Cerebellar cortex (tissue), 1 donor: ENCODE data around the gene SWI5.
"Not testable (repeated sequence)": the region's sequence is repeated elsewhere in the genome, so short reads cannot be mapped to it uniquely, and the experiment has no call there.

Experiments
- DNase-seq: peaks from one replicate; pipeline ENCODE4 v3.0.0-alpha.2; 2015; ENCODE audit warnings: low spot score

Gene SWI5

DNA sequence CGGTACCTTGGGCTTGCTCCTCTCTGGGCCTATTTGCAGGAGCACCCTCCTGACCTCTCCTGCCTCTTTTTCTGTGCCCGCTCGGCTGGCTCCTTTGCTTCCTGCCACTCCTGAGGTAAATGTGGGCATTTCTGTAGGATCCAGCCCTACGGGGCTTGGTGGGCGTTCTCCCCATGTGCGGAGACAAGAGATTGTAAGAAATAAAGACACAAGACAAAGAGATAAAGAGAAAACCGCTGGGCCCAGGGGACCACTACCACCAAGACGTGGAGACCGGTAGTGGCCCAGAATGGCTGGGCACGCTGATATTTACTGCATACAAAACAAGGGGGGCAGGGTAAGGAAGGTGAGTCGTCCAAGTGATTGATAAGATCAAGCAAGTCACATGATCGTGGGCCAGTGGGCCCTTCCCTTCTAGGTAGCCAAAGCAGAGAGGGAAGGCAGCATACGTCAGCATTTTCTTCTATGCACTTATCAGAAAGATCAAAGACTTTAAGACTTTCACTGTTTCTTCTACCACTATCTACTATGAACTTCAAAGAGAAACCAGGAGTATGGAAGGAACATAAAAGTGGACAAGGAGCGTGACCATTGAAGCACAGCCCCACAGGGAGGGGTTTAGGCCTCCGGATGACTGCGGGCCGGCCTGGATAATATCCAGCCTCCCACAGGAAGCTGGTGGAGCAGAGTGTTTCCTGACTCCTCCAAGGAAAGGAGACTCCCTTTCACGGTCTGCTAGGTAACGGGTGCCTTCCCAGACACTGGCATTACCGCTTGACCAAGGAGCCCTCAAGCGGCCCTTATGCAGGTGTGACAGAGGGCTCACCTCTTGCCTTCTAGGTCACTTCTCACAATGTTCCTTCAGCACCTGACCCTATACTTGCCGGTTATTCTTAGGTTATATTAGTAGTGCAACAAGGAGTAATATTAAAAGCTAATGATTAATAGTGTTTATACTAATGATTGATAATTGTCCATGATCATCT, 3.3 kb downstream of the SWI5 start:
- DNase-seq = not testable (repeated sequence)

DNA sequence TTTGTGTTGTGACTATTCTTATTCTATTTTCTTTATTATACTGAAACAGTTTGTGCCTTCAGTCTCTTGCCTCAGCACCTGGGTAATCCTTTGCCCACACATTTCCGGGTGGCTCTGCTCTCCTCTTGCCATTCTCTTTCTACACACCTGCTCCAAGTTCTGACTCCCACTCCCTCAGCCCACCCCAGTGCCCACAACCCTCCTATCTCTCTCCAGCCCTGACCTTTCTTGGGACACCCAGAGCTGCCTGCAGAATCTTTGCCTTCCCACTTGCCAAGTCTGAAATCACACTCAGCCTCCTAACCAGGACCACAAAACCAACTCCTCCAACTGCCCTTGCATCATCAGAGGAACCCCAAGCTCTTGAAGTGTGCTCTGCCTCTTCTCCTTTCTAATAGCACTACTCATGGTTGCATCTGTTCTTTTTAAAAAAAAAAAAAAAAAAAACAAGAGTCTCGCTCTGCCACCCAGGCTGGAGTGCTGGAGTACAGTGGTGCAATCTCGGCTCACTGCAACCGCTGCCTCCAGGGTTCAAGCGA, 4.1 kb downstream of the SWI5 start:
- no peak for DNase-seq

DNA sequence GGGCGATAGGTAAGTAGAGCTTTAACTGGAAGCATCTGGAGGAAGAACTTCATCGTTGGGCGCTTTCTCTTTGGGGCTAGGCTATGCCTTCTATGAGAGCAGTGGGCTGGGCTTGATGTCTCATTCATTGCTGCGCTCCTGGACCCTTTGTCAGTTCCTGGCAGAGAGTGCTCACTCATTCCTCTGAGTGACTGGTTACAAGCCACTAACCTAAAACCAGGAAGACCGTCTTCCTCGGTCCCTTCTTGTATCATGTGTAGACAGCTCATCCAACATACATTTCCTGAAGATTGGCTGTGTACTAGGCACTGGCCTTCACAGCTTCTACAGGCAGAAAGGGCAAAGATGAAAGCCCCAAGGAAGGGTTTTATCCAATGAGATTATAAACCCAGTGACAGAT, 6.4 kb downstream of the SWI5 start:
- no peak for DNase-seq

DNA sequence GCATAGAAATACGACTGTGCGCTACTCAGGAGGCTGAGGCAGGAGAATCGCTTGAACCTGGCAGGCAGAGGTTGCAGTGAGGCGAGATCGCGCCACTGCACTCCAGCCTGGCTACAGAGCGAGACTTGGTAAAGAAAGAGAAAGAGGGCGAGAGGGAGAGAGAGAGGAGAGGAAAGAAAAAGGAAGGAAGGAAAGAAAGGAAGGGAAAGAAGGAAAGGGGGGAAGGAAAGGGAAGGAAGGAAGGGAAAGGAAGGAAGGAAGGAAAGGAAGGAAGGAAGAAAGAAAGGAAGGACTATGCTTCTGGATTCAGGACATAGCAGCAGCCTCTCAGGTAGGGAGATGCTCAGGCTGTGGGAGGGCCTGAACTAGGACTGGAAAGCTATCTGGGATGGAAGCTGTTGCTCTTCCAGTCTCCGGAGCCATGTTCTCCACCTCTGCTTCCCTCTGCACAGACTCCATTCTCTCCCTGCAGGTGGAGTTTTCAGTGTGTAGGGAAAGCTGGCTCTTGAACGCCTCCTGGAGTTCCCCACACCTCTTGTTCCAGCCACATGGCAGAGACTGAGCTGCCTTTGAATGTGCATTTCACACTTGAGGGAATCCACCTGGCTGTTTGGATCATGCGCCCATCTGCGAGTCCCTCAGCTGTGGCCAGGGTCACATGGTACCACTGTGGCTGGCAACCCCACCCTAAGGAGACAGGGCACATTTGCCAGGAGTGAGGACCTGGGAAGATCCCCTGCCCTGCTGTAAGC, 9.1 kb downstream of the SWI5 start:
- DNase-seq = peak; percentile 77

DNA sequence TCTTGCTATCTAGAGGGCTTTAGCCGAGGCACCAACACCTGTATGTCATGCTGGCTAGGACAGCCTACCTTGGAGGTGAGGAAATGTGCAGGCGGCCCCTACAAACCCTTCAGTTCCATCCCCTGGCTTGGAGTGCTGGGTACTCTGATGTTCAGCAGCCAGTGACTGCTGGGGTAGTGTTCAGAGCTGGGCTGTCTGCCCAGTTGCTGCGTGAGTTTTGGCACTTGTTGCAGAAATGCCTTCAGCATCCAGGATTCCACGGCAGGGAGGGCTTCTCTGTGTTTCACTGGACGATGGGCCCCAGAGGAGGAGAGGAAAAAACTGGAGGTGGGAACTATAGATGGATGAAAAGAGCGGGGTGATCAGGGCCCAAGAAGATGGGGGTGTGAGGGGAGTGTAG, 10.4 kb downstream of the SWI5 start:
- peak; percentile 84 for DNase-seq

DNA sequence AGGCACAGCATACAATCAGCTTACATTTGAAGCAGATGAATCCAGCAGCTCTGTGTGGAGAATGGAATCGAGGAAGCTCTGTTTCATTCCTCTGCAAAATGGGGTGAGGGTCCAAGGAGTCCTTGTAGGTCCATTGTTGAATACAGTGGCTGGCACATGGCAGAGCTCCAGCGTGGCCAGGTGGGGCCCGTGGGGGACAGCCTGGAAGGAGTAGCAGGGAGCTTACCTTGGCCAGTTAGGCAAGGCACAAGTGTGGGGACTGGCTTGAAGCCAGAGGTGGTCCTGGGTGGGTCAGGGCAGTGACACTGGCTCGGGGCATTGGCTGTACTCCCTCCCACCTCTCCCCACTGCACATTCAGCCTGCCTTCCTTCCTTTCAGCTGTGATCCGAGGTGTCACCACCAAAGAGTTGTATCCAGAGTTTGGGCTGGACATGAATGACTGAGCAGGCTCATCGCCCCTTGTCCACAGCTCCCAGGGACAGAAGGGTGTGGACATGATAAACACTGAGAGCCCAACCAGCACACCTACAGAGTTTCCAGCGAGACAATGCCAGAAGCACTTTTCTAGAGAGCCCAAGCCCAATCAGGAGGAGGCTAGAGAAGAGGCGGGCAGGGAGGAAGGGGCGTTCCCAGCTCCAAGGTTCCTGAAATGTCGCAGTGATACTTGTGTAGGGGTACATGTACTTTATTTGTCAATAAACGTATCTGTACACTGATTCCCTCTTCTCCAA, 12.4 kb downstream of the SWI5 start:
- no peak for DNase-seq

DNA sequence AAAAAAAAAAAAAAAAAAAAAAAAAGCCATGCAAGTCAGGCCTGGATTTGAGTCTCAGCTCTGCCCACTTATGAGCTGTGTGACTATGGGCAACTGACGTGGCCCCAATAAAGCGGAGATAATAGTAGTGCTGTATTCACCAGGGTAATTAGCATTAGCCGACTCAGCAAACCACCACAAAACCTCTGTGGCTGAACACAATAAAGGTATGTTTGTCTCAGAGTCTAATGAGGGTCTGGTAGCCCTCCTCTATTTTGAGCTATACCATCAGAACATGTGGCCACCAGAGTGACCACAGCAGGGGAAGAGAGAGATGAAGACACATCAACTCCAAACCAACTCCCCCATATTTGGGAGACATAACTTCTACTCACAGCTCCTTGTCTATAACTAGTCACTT, 15.9 kb downstream of the SWI5 start:
- no peak for DNase-seq

DNA sequence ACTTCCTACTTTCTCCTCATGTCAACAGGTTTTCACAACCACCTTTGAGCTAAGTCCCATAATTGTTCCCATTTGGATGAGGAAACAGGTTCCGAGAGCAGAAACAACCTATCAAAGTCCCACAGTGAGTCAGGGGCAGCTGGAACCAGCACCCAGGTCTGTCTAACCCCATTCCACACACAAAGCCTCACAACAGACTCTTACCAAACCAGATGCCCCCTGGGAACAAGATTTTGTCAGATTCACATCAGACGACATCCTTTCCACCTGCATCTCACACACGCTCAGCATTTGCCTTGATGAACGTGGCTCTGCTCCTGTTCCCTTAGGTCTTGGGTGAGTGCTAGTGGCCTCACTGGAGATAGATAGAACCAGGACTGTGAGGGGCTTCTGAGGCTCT, 17.0 kb downstream of the SWI5 start:
- DNase-seq = no peak

DNA sequence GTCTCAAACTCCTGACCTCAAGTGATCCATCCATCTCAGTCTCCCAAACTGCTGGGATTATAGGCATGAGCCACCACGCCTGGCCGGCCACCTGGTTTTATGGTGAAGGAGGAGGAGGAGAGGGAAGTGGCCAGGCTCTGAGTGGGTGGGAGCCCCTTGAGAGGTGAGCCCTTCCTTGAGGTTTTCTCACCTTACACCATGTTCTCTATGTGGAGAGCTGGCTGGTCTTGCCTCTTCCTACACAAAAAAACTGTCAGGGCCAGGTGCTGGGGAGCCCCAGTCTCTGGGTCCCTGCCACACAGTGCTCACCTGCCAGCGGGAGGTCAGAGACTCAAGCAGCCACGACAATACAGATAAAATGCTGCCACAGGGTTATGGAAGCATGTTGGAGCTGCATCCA, 18.1 kb downstream of the SWI5 start:
- DNase-seq = no peak

DNA sequence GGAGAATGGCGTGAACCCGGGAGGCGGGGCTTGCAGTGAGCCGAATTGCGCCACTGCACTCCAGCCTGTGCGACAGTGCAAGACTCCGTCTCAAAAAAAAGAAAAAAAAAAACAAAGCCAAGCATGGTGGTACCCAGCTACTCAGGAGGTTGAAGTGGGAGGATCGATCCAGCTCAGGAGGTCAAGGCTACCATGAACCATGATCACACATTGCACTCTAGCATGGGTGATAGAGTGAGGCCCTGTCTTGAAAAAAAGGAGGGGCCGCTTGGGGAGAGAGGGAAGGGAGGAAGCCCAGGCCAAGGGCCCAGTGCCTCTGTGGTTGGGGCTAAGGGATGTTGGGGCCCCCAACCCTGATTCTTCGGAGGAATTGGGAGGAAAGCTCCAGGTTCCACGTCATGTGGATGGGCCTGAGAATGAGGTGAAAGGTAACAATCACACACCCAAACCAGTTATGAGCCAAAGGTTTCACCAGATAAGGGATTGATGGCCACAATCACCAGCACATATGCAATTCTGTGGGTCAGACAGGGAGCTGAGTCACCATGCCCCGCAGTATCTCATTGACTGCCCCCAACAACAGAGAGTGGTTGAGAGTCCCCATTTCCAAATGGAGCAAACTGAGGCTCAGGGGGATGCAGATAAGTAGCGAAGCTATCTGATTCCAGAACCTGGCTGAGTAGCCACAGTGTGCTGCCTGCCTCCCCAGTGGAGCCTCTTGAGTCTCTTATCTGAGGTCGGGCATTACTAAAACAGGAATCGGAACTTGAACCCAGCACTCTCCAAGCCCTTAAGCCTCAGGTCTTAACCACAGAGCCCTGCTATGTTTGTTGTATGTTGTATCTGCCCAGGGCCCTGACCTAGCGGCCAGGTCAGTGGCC, 20.5 kb downstream of the SWI5 start:
- DNase-seq = no peak

DNA sequence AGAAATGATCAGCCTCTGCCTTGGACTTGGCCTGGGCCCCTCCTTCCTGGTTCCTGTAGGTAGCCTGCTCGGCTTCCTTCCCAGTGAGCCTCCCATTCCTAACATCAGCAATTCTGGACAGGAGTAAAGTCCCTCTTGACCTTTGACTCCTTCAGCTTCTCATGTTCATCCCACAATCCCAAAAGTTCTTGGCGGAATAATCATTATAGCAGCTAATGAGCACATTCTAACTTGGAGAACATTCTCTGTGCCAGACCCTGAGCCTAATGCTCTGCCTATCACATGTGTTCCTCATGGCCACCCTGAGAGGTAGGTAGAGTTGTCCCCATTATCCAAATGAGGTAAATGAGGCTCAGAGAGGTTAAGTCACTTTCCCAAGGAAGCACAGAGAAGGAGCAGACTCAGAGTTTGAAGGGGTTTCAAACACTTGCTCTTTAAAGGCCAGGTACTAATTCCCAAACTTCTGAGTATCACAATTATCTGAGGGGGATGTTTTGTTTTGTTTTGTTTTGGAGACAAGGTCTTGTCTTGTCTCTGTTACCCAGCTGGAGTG, 21.2 kb downstream of the SWI5 start:
- no peak for DNase-seq

DNA sequence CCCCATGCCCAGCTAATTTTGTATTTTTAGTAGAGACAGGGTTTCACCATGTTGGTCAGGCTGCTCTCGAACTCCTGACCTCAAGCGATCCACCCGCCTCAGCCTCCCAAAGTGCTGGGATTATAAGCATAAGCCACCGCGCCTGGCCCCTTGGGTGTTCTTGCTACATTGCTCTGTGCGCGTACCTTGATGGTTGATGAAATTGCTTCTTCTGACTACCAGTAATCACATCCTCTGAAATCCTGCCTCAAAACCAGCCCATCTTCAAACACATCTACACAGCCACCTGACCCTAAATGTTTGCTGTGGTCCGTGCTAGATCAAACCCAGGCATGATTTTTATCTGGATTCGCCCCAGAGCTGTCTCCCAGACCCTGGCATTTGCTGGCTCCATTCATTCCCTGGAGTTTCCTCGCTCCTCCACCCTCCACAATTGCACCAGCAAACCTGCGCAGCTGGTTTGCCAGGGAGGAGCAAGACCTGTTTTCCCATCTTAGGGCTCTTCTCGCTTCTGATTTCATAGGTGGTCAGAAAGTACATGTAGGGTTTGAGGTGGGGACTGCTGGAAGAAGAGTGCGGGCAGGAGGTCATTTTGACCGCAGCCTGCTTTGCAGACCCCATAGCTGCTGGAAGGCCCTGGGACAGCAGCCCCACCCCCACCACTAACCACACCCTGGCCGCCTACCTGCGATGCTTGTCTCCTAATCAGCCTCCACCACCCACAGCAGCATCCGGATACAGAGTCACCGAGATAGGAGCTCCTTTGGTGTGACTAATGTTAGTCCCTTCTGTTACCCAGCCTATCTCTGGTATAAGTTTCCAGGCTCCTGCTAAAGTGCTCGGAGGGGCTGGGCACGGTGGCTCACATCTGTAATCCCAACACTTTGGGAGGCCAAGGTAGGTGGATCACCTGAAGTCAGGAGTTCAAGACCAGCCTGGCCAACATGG, 22.7 kb downstream of the SWI5 start:
- no peak for DNase-seq

DNA sequence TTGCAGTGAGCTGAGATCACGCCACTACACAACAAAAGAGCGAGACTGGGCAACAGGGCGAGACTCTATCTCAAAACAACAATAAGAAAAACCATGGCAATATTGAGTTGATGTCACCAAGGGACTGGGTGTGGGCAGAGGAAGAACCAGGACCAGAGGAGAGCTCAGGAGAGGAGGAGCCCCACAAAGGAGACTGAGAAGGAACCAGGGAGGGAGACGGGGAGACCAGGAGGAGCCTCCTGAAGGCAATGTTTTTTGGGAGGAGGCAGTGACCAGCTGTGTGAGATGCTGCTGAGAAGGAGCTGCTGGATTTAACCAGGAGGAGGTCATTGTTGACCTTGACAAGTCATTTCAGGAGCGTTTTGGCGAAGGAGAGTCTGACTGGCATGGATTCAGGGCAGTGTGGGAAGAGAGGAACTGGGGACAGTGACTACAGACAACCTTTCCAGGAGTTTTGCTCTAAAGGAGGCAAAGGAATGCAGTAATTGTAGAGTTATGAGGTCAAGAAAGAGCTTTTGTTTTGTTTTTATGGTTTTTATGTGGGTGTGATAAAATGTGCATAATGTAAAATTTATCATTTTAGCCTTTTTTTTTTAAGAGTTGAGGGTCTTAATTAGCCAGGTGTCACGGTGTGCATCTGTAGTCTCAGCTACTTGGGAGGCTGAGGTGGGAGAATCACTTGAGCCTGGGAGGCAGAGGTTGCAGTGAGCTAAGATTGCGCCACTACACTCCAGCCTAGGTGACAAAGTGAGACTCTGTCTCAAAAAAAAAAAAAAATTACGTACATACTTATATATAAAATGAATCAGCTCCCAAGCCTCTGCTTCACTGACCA, 28.3 kb downstream of the SWI5 start:
- DNase-seq = no peak

DNA sequence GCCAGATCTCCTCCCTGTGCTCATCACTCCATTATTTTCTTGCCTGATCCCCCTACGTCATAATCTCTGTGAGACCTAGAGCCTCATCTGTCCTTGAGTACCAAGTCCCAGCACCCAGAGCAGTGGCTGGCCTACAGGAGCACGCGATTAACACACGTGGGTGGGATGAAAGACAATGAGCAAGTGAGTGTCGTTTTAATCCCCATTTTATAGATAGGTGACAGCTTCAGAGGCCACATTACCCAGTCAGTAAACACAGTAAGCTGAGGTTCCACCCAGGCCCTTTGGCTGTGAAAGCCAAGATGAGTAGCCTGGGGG, 28.9 kb downstream of the SWI5 start:
- DNase-seq = no peak

DNA sequence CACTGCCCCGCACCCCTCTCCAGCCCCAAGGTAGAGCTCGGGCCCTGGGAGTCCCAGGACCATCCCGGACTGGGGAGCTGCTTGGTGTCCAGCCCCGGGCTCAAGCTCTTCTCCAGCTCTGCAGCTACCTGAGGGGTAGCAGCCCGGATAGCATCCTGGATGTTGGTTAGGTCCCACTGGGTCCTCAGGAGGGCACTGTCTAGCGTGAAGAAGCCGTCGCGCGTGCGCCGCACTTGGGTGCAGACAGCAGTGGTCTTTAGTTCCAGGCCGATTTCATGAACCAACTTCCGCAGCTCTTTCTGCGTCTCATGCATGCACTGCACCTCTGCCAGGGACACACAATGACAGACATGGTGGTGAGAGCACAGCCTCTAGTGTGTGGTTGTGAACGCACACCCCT, 33.5 kb downstream of the SWI5 start:
- no peak for DNase-seq

DNA sequence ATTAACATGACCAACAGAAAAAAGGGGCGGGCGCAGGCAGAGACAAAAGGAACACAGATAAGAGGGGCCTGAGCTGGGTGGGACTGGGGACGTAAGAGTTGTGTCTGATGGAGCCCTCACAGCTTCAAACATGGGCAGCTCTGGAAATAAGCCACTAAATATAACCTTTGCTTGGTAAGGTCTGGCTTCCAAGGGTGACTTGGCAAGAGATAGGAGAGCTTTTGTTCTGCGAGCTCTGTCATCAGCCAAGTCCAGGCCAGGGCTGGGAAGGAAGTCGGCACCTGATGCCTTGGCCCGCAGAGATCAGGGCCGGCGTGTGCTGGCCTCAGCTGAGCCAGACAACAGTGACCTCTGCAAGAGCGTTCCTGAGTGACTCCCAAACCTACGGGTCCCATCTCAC, 34.4 kb downstream of the SWI5 start:
- DNase-seq = peak; percentile 67

DNA sequence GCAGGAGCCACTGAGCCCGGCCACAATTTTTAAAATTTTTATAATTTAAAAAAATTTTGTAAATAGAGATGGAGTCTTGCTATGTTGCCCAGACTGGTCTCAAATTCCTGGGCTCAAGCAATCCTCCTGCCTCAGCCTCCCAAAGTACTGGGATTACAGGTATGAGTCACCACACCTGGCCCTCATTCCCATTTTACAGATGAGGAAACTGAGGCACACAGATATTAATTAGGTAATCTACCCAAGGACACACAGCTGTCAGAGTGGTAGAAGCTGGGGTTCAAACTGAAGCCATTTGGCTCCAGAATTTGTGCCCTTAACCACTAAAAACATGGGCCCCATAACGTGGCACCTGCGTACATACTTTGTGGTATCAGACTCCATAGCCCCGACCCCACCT, 38.6 kb downstream of the SWI5 start:
- DNase-seq = no peak

DNA sequence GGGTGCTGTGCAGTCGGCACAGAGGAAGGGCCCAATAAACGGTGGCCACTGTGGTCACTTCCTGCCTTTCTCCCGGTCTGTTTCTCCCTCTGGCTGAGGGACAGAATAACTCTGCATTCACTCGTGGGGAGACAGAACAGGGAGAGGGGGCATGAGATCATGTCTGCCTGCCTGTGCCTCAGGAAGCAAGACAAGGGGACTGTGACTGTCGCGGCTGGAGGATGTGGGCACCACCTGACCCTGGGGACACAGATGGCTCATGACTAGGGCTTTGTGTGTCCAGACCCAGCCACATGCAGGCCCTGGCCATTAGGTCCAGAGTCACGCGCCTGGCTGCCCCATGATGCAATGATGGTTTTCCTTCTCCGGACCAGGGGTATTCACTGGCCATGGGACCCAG, 40.3 kb downstream of the SWI5 start:
- no peak for DNase-seq

DNA sequence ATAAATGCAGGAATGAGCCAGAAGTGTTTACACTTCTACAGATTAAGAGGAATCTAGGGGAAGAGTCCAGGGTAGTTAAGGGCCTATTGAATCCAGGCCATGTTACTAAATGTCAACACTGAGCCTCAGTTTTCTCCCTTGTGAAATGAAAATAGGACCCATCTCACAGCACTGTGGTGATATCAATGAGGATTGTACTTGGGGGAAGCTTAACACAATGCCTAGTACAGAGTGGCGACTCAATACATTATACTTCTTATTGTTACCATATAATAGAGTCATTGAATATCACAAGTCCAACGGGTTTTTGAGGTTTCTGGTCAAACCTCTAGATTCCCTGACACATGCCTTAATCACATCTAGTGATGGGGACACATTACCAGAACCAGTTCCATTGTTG, 41.6 kb downstream of the SWI5 start:
- DNase-seq = no peak
